SH-SY5Y (cell line): ENCODE results near the gene KIF5C.

Experiments
- GATA2 ChIP-seq: IDR thresholded peaks from 2 replicates; pipeline ENCODE4 v1.6.1; 2011; ENCODE audit warnings: mild to moderate bottlenecking, low read depth, low read length
- GATA3 ChIP-seq: IDR thresholded peaks from 2 replicates; pipeline ENCODE4 v1.6.1; 2011; ENCODE audit warnings: low read depth, mild to moderate bottlenecking, low read length, moderate library complexity

GRCh38 chr2:149009576-149010461, 134.8 kb downstream of the KIF5C start:
- no peak for TF ChIP-seq GATA2
- TF ChIP-seq GATA3 = no peak
